ENCODE measurements around the gene MAP7D1.

Gene MAP7D1

GRCh38 chr1:36133484-36133883, 22.5 kb upstream of the MAP7D1 start:
- no peaks in the 10 kb centered on the region for H3F3A ChIP-seq (ENCODE audit: insufficient read depth)
- H3K9me3 ChIP-seq (ENCODE audit: insufficient read depth, low read length): no peaks in the 10 kb centered on the region
- no peak overlapping the region for H3K4me3 ChIP-seq (ENCODE audit: insufficient read depth, low read length, poor library complexity, severe bottlenecking)
- no peaks in the 10 kb centered on the region for H4K20me1 ChIP-seq (ENCODE audit: low read depth, low read length)
- H3K36me3 ChIP-seq (ENCODE audit: low read length): 0 out of 2 replicates have a peak, but pooled peaks cover 5% of the 10 kb centered on the region
- H3K4me2 ChIP-seq (ENCODE audit: low read depth, low read length, poor library complexity, severe bottlenecking): no peak overlapping the region
- H3K9me2 ChIP-seq (replicated peaks; ENCODE audit: insufficient read depth, low read length): no peaks in the 10 kb centered on the region
- H3K79me2 ChIP-seq (ENCODE audit: insufficient read depth, low read length): no peaks in the 10 kb centered on the region
- H3K9ac ChIP-seq (ENCODE audit: low read length): no peak overlapping the region
- TF ChIP-seq EZH2phosphoT487 (conservative IDR thresholded peaks at IDR 0.05; ENCODE audit: low read length) (no peak), CTCF (IDR thresholded peaks at IDR 0.05; ENCODE audit: insufficient read depth, low read length, poor library complexity, severe bottlenecking) (no peak)
- no peak overlapping the region for H2AFZ ChIP-seq (ENCODE audit: low read depth, low read length, severe bottlenecking)
- no peaks in the 10 kb centered on the region for H3K27me3 ChIP-seq (ENCODE audit: low read length)
- H3K27ac ChIP-seq (ENCODE audit: low read depth, low read length): no peak overlapping the region

GRCh38 chr1:36134031-36134430, 21.9 kb upstream of the MAP7D1 start:
- Histone ChIP-seq H3K4me3 (ENCODE audit: insufficient read depth, low read length, poor library complexity, severe bottlenecking) (no peak overlapping the region), H4K20me1 (ENCODE audit: low read depth, low read length) (no peaks in the 10 kb centered on the region), H3F3A (ENCODE audit: insufficient read depth) (no peaks in the 10 kb centered on the region), H3K4me2 (ENCODE audit: low read depth, low read length, poor library complexity, severe bottlenecking) (no peak overlapping the region), H3K9me3 (ENCODE audit: insufficient read depth, low read length) (no peaks in the 10 kb centered on the region), H2AFZ (ENCODE audit: low read depth, low read length, severe bottlenecking) (no peak overlapping the region), H3K27ac (ENCODE audit: low read depth, low read length) (no peak overlapping the region), H3K36me3 (ENCODE audit: low read length) (0 out of 2 replicates have a peak, but pooled peaks cover 5% of the 10 kb centered on the region), H3K9ac (ENCODE audit: low read length) (no peak overlapping the region), H3K79me2 (ENCODE audit: insufficient read depth, low read length) (no peaks in the 10 kb centered on the region), H3K9me2 (replicated peaks; ENCODE audit: insufficient read depth, low read length) (no peaks in the 10 kb centered on the region), H3K27me3 (ENCODE audit: low read length) (no peaks in the 10 kb centered on the region)
- TF ChIP-seq CTCF (IDR thresholded peaks at IDR 0.05; ENCODE audit: insufficient read depth, low read length, poor library complexity, severe bottlenecking) (no peak), EZH2phosphoT487 (conservative IDR thresholded peaks at IDR 0.05; ENCODE audit: low read length) (no peak)

- Histone ChIP-seq H3K36me3 (ENCODE audit: low read length) (0 out of 2 replicates have a peak, but pooled peaks cover 5% of the 10 kb centered on the region), H3K4me3 (ENCODE audit: insufficient read depth, low read length, poor library complexity, severe bottlenecking) (no peak overlapping the region), H3K9ac (ENCODE audit: low read length) (no peak overlapping the region), H3K4me2 (ENCODE audit: low read depth, low read length, poor library complexity, severe bottlenecking) (no peak overlapping the region), H2AFZ (ENCODE audit: low read depth, low read length, severe bottlenecking) (no peak overlapping the region), H4K20me1 (ENCODE audit: low read depth, low read length) (no peaks in the 10 kb centered on the region), H3K27ac (ENCODE audit: low read depth, low read length) (no peak overlapping the region), H3F3A (ENCODE audit: insufficient read depth) (no peaks in the 10 kb centered on the region), H3K9me2 (replicated peaks; ENCODE audit: insufficient read depth, low read length) (no peaks in the 10 kb centered on the region), H3K9me3 (ENCODE audit: insufficient read depth, low read length) (no peaks in the 10 kb centered on the region), H3K27me3 (ENCODE audit: low read length) (no peaks in the 10 kb centered on the region), H3K79me2 (ENCODE audit: insufficient read depth, low read length) (no peaks in the 10 kb centered on the region)
- TF ChIP-seq CTCF (IDR thresholded peaks at IDR 0.05; ENCODE audit: insufficient read depth, low read length, poor library complexity, severe bottlenecking) (peak; percentile 52), EZH2phosphoT487 (conservative IDR thresholded peaks at IDR 0.05; ENCODE audit: low read length) (no peak)
These were observed 21.2 kb upstream of the MAP7D1 start for GRCh38 chr1:36134505-36135329.

Data from SU-DHL-6 (cell line).